HepG2 (cell line): ENCODE measurements around the gene FCHO2. TPM values are rescaled to one million over a fixed set of nuclear protein-coding genes. Genes with fewer than 3 reads are reported as not detected.

Experiments
- ATAC-seq: fragments of 200-7000 bp; cut with Tn5 transposase; 3 replicates; pipeline ENCODE4 v1.9.1; 2020; ENCODE audit warnings: mild to moderate bottlenecking, moderate library complexity
- BruUV-seq: library from RNA; stranded (reverse); fragments of 400-500 nt; replicated peaks from 2 replicates; lab custom pipeline; 2021; lab: Mats Ljungman, UMichigan
- CTCF ChIA-PET: fragments of 300-600 bp; formaldehyde crosslinking; extraction: SDS; loops from one replicate; lab custom pipeline; 2021; ENCODE audit warnings: low total read pairs, inconsistent platforms, low intra/inter-chr PET ratio; lab: Yijun Ruan, JAX
- POLR2A ChIA-PET: fragments of 350-600 bp; sonication (Branson Sonifier 250); formaldehyde crosslinking; loops from one replicate; lab custom pipeline; 2020; ENCODE audit warnings: antibody characterized with exemption, inconsistent platforms; lab: Yijun Ruan, JAX
- DNase-seq: peaks from one replicate; pipeline ENCODE4 v3.0.0-alpha.2; 2015; ENCODE audit warnings: low spot score
- FAIRE-seq: peaks from 3 replicates; lab custom pipeline; 2011; peaks lifted over from hg19 to GRCh38; lab: Jason Lieb, UNC
- H2AFZ ChIP-seq: one replicate; pipeline ENCODE4 v1.6.1; 2011; ENCODE audit warnings: low read length, inconsistent platforms
- H3K27ac ChIP-seq: fragments of 300-600 bp; 3 replicates; pipeline ENCODE4 v1.8.0; 2011; ENCODE audit warnings: mixed run types, mild to moderate bottlenecking, mixed read lengths, low read length, inconsistent platforms; ENCODE audit not compliant: insufficient read depth; ENCODE audit errors: extremely low read length
- H3K27me3 ChIP-seq, 2 experiments: fragments of 200-600 bp in 1 of 2; 2 replicates in 1 of 2; 3 replicates in 1 of 2; pipeline versions ENCODE4 v1.6.0 to v1.8.0; 2011; ENCODE audit warnings: low read length in 2 of 2, mild to moderate bottlenecking in 2 of 2, moderate library complexity in 2 of 2, inconsistent platforms in 1 of 2; ENCODE audit not compliant: insufficient read depth in 2 of 2, control insufficient read depth in 1 of 2
- H3K36me3 ChIP-seq, 2 experiments: fragments of 200-600 bp in 1 of 2; replicated peaks in 1 of 2; 2 replicates in 1 of 2; 3 replicates in 1 of 2; pipeline versions ENCODE4 v1.5.1 to v1.8.0; 2011; ENCODE audit warnings: low read length in 2 of 2, inconsistent platforms in 1 of 2; ENCODE audit not compliant: insufficient read depth in 2 of 2, control insufficient read depth in 1 of 2
- H3K4me1 ChIP-seq: 2 replicates; pipeline ENCODE4 v1.5.1; 2012; ENCODE audit warnings: low read length, inconsistent platforms; ENCODE audit not compliant: insufficient read depth
- H3K4me2 ChIP-seq: 2 replicates; pipeline ENCODE4 v1.6.0; 2011; ENCODE audit warnings: low read depth, low read length, inconsistent platforms
- H3K4me3 ChIP-seq, 3 experiments: fragments of 200-600 bp in 1 of 3; sonication (generic), shearing (Covaris generic) in 1 of 3; replicated peaks in 1 of 3; 2 replicates each; pipeline ENCODE4 v1.5.1; 2011 to 2016; ENCODE audit warnings: low read length in 3 of 3, inconsistent platforms in 2 of 3, low read depth in 2 of 3, mild to moderate bottlenecking in 2 of 3, control low read depth in 1 of 3, mixed read lengths in 1 of 3; ENCODE audit not compliant: insufficient read depth in 1 of 3
- H3K79me2 ChIP-seq: one replicate; pipeline ENCODE4 v1.6.1; 2011; ENCODE audit warnings: low read length, inconsistent platforms; ENCODE audit not compliant: insufficient read depth
- H3K9ac ChIP-seq: 2 replicates; pipeline ENCODE4 v1.6.0; 2011; ENCODE audit warnings: mild to moderate bottlenecking, low read depth, low read length, inconsistent platforms; ENCODE audit not compliant: insufficient read depth
- H3K9me3 ChIP-seq: 2 replicates; pipeline ENCODE4 v1.5.1; 2012; ENCODE audit warnings: mild to moderate bottlenecking, low read length
- H4K20me1 ChIP-seq: 2 replicates; pipeline ENCODE4 v1.6.0; 2011; ENCODE audit warnings: inconsistent platforms, mild to moderate bottlenecking, low read length, moderate library complexity; ENCODE audit not compliant: insufficient read depth
- CCAR2 ChIP-seq: fragments of 200-400 bp; formaldehyde crosslinking; optimal IDR thresholded peaks from 2 replicates; pipeline ENCODE3; 2018; ENCODE audit warnings: low read depth, mild to moderate bottlenecking, low read length, moderate library complexity
- DZIP1 ChIP-seq: sonication (generic); formaldehyde crosslinking; IDR thresholded peaks from 2 replicates; pipeline ENCODE4 v1.5.0; 2020; ENCODE audit warnings: mild to moderate bottlenecking, missing genetic modification reagents
- HIC2 ChIP-seq: sonication (generic); formaldehyde crosslinking; IDR thresholded peaks from 2 replicates; pipeline ENCODE4 v1.9.0; 2022; ENCODE audit warnings: low read depth, missing genetic modification reagents
- MLXIP ChIP-seq: sonication (generic); formaldehyde crosslinking; IDR thresholded peaks from 2 replicates; pipeline ENCODE4 v1.9.0; 2021; ENCODE audit warnings: missing genetic modification reagents, borderline replicate concordance
- PRDM15 ChIP-seq: sonication (generic); formaldehyde crosslinking; IDR thresholded peaks from 2 replicates; pipeline ENCODE4 v1.4.0; 2020; ENCODE audit warnings: missing genetic modification reagents
- STAT5B ChIP-seq: sonication (generic); formaldehyde crosslinking; IDR thresholded peaks from 2 replicates; pipeline ENCODE4 v1.4.0; 2020; ENCODE audit warnings: missing genetic modification reagents
- U2AF1 ChIP-seq: fragments of 200-400 bp; formaldehyde crosslinking; optimal IDR thresholded peaks from 2 replicates; pipeline ENCODE3; 2017; ENCODE audit warnings: mild to moderate bottlenecking, low read depth, low read length
- ZBTB39 ChIP-seq: sonication (generic); formaldehyde crosslinking; IDR thresholded peaks from 2 replicates; pipeline ENCODE4 v1.5.0; 2020; ENCODE audit warnings: missing genetic modification reagents
- ZNF12 ChIP-seq: sonication (generic); formaldehyde crosslinking; IDR thresholded peaks from 2 replicates; pipeline ENCODE4 v1.5.0; 2020; ENCODE audit warnings: missing genetic modification reagents
- ZNF629 ChIP-seq: sonication (generic); formaldehyde crosslinking; conservative IDR thresholded peaks from 2 replicates; pipeline ENCODE4 v1.5.0; 2020; ENCODE audit warnings: missing genetic modification reagents
- ZNF672 ChIP-seq: sonication (generic); formaldehyde crosslinking; IDR thresholded peaks from 2 replicates; pipeline ENCODE4 v1.8.1; 2022; ENCODE audit warnings: missing genetic modification reagents
- WGBS: methylation state at CpG from one replicate; pipeline ENCODE4 v1.1.6; 2017; ENCODE audit warnings: low lambda C conversion rate; 5-methylcytosine and 5-hydroxymethylcytosine counted together
- in situ Hi-C: cut with HindIII; loops from 2 replicates; pipeline ENCODE4 v1.10.0; 2017; ENCODE audit warnings: low pct_unique_long_range_greater_than_20kb; ENCODE audit not compliant: extremely low pct_ligation_motif_present
- intact Hi-C: fragments of 100-400 bp; cut with micrococcal nuclease; formaldehyde crosslinking; loops from one replicate; pipeline ENCODE4 v1.10.0; 2022; ENCODE audit not compliant: unreplicated experiment
- polyA plus RNA-seq, 8 experiments: library from polyadenylated mRNA; depleted of rRNA in 3 of 8; stranded (reverse) in 7 of 8; unstranded in 1 of 8; fragments of >200 nt; fragmentation: Illumina TruSeq in 4 of 8; extraction: Trizol in 4 of 8; gene quantifications; 2 replicates each; pipeline versions ENCODE4 v1.2.1 to v1.2.3, GENCODE V29; 2011 to 2016; ENCODE audit warnings: low read depth in 4 of 8, missing spikeins in 1 of 8, mixed read lengths in 1 of 8; ENCODE audit not compliant: insufficient read depth in 1 of 8
- total RNA-seq, 5 experiments: library from RNA; depleted of rRNA; stranded (reverse); fragments of >200 nt; fragmentation: Illumina TruSeq; extraction: Trizol; gene quantifications; 2 replicates each; pipeline ENCODE4 v1.2.3, GENCODE V29; 2016; ENCODE audit warnings: low read depth in 1 of 5

Gene FCHO2
- total and polyA plus RNA-seq, 2 of the 13 experiments (the other 11 are each of a cell fraction or from before 2014, with no cell fraction given): 11.6 to 17.3 TPM

- Histone ChIP-seq H3K9ac (no peak overlapping the region), H2AFZ (no peak overlapping the region), H3K4me2 (no peak overlapping the region), H3K27ac (no peak overlapping the region), H3K4me3 (no peak overlapping the region), H3K4me1 (no peaks in the 10 kb centered on the region), H3K79me2 (no peaks in the 10 kb centered on the region), H3K9me3 (no peaks in the 10 kb centered on the region), H4K20me1 (no peaks in the 10 kb centered on the region), H3K36me3 (no peaks in the 10 kb centered on the region), H3K27me3 (no peaks in the 10 kb centered on the region)
- 89% methylated on average over 1 of the region's 1 CpG for WGBS
- ATAC-seq (no peak), FAIRE-seq (no peak), DNase-seq (no peak)
- in situ Hi-C loops (no loop called here), intact Hi-C loops (no loop called here)
- CTCF ChIA-PET: no interaction called here
- no TSS peak for BruUV-seq
- POLR2A ChIA-PET: no interaction called here
- TF ChIP-seq ZNF629 (CRISPR knock-in tag): no peak
- TF ChIP-seq ZBTB39 (CRISPR knock-in tag): no peak
- no peak for TF ChIP-seq MLXIP (CRISPR knock-in tag)
- no peak for TF ChIP-seq DZIP1 (CRISPR knock-in tag)
- TF ChIP-seq ZNF672 (CRISPR knock-in tag): no peak
- no peak for TF ChIP-seq PRDM15 (CRISPR knock-in tag)
- no peak for TF ChIP-seq HIC2
- no peak for TF ChIP-seq CCAR2
- no peak for TF ChIP-seq ZNF12 (CRISPR knock-in tag)
- no peak for TF ChIP-seq U2AF1
- no peak for TF ChIP-seq STAT5B (CRISPR knock-in tag)
Measured at GRCh38 chr5:73094415-73094814, 138.6 kb downstream of the FCHO2 start.
